ENCODE measurements around the gene VWA7.

GRCh38 chr6:31729515-31729978 lies 47.6 kb downstream of the VWA7 start:
- TF ChIP-seq SIN3A (IDR thresholded peaks at IDR 0.05; ENCODE audit: borderline replicate concordance, insufficient read depth, low read length) (no peak), TAF1 (IDR thresholded peaks at IDR 0.05; ENCODE audit: borderline replicate concordance, insufficient read depth, low read length) (no peak), POLR2AphosphoS5 (IDR thresholded peaks at IDR 0.05; ENCODE audit: low read depth, low read length) (no peak)
- TF ChIP-seq, protein P1, sequence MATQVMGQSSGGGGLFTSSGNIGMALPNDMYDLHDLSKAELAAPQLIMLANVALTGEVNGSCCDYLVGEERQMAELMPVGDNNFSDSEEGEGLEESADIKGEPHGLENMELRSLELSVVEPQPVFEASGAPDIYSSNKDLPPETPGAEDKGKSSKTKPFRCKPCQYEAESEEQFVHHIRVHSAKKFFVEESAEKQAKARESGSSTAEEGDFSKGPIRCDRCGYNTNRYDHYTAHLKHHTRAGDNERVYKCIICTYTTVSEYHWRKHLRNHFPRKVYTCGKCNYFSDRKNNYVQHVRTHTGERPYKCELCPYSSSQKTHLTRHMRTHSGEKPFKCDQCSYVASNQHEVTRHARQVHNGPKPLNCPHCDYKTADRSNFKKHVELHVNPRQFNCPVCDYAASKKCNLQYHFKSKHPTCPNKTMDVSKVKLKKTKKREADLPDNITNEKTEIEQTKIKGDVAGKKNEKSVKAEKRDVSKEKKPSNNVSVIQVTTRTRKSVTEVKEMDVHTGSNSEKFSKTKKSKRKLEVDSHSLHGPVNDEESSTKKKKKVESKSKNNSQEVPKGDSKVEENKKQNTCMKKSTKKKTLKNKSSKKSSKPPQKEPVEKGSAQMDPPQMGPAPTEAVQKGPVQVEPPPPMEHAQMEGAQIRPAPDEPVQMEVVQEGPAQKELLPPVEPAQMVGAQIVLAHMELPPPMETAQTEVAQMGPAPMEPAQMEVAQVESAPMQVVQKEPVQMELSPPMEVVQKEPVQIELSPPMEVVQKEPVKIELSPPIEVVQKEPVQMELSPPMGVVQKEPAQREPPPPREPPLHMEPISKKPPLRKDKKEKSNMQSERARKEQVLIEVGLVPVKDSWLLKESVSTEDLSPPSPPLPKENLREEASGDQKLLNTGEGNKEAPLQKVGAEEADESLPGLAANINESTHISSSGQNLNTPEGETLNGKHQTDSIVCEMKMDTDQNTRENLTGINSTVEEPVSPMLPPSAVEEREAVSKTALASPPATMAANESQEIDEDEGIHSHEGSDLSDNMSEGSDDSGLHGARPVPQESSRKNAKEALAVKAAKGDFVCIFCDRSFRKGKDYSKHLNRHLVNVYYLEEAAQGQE (IDR thresholded peaks at IDR 0.05; ENCODE audit: insufficient read depth in 1 of 2, low read depth in 2 of 2, low read length in 2 of 2) = no peak

Measured in PFSK-1 (cell line).